GM18499 (cell line): ENCODE results near the gene SLC35B4.

ENCODE experiments used
- ATAC-seq: cut with Tn5 transposase; IDR thresholded peaks from one replicate; pipeline ENCODE4 v1.9.1; 2021; ENCODE audit warnings: moderate number of reproducible peaks; ENCODE audit not compliant: insufficient read depth, unreplicated experiment

SLC35B4 gene

DNA sequence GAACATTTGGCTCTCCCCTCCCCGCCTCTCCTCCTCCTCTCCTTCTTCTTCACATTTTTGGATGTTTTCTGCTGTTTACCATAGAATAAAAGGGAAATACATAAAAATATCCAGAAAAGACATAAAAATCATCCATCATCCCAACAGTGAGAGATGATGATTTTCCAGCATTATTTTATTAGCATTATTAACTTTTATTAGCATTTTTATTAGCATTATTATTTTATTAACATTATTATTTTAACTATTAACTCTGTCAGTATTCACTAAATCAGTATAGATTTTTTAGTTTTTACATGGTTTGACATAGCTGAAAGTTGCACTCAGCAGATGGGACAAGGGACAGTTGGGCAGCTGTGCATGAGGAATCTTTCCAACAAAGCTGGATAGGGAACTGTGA, 16.2 kb upstream of the SLC35B4 start:
- no peak for ATAC-seq

GRCh38 chr7:134331393-134331792, 14.7 kb upstream of the SLC35B4 start:
- ATAC-seq: no peak

DNA sequence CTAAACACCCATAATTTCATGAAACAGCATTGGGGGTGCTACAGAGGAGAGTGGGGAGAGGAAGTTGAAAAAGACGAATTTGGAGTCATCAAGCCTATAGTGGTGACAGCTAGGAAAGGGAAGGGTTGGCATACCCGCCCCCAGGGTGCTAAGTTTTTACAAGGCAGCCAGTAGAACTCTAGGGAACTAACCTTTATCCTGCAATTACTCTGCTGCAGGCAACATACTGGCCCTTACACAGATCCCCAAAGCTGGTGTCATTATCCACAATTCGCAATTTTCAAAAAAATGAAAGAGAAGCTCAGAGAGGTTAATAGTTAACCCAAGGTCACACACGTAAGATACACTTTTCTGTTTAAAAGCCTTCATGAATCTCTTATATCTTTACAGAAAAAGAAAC, 14.2 kb upstream of the SLC35B4 start:
- no peak for ATAC-seq

- ATAC-seq: no peak
Observed at GRCh38 chr7:134329614-134330346, 13.1 kb upstream of the SLC35B4 start.

DNA sequence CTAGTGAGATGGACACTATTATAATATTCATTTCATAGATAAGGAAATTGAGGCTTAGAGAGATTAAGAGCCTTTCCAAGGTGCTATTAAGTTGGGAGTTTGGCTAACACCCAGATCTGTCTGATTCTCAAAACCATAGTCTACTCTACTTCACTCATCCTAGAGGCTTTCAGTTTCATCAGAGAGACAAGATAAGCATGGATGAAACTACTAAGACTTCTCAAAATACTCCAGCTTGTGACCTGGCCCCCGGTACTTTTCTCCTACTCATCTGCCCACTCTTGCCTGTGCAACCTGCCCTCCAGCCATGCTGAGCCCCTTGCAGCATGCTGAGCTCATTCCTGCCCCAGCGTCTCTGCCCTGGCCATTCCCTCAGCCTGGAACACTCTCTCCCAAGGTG, 12.2 kb upstream of the SLC35B4 start:
- ATAC-seq: no peak

DNA sequence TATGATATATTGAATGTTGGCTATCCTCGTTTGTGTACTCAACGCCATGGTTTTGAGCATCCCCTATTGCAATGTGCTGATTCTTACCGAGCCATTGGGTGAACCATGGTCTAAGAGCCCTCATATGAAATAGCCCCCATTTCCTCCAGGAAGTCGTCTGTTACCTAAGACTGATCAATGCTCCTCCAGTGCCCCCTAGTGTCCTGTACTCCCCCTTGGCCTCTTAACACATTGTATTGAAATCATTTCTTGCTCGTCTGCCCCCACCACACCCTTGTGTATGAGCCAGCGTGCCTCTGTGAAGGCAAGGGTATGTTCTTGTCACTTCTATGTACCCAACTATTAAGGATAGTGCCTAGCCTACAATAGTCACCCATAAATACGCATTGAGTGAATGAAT, 11.2 kb upstream of the SLC35B4 start:
- no peak for ATAC-seq

DNA sequence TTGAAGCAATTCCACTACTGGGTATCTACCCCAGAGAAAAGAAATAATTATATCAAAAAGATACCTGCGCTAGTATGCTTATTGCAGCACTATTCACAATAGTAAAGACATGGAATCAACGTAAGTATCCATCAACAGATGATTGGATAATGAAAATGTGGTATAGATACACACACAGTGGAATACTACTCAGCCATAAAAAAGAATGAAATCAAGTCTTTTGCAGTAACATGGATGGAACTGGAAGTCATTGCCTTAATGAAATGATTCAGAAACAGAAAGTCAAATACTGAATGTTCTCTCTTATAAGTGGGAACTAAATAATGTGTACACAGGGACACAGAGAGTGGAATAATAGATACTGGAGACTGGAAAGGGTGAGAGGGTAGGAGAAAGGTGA, 7.4 kb upstream of the SLC35B4 start:
- no peak for ATAC-seq

- ATAC-seq: no peak
Observed at GRCh38 chr7:134320201-134320600, 3.5 kb upstream of the SLC35B4 start.

GRCh38 chr7:134318443-134318842, 1.7 kb upstream of the SLC35B4 start:
- no peak for ATAC-seq

DNA sequence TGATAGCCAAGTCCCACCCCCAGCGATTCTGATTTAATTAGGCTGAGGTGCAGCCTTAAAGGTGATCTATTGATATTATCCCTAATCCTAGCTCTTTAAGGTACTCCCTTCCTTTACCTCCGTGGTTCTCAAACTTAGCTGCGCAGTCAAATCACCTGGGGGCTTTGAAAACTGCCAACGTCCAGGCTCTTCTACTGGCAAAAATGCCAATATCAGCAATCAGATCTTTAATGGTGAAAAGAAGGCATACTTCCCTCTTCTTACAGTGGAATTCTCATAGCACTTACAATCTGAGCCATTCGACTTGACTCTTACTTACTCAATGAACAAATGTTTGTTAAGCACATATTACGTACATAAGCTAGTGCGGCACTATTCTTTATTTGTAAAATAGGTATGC, 704 bp upstream of the SLC35B4 start:
- ATAC-seq: no peak

DNA sequence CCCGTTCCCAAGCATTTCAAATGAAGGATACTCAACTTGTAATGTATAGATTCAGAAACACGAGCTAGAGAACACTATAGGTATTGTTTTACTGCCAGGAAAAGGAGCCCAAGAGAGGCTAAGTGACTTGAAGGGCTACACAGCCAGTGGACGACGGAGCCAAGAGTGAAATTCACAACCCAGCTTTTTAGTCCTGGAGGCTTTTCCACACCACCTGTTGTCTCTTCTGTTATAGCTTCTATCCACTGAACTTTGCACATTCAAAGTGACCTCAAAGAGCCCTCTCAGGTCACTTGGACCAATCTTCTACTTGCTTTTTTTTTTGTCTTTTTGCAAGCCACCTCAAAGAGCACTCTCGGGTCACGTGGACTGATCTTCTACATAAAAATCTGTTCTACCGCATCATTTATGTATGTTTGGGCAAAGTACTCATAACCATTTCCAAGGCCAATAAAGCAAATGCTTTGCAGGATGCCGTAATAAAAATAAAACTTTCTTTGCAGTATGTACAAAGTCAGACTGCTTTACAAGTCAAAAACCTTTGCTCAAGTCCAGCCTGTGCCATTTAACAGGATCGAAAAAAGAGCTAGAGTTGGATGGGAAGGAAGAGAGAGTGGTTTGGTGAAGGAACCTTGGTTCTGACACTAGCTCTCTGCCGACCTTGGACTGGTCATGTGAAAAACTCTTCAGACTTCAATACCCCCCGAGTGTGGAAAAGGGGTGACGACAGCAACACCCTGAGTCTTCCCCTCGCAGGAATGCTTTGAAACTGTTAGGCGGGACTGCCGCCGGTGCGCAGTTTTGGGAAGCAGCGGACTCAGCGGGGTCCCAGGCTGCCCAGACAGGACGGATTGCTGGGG, 821 bp downstream of the SLC35B4 start:
- ATAC-seq: no peak

DNA sequence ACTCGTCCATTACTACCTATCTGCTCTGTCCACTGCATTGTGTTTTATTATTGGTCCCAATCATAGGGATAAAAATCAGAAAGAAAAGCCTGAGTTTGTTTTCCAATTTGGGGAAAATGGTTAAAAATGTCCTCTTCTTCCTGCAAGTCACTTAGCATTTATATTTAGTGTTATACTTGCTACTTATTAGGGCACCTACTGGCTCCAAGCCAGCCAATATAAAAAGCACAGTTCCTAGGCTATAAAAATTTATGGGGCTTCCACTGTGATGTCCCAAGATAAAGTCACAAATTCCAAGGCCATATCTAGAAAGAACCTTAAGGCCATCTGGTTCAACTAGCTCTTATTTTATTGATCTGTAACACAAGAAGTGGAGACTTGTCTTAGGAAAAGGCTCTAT, 3.2 kb downstream of the SLC35B4 start:
- no peak for ATAC-seq

DNA sequence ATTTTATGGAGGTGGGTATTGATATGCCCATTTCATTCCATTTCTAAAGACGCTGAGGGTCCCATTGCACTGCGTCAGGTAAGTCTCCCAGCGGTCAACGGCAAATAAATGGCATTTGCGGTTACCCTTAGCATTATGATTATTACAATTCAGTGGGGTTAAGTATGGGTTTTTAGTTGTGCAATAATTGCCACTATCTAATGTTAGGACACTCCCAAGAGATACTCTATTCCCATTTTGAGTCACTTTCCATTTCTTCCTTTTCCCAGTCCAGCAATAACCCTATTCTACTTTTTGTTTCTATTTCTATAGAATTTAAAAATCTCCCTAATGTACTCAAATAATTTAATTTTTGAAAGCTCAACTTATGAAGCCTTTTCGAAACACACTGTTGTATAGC, 4.0 kb downstream of the SLC35B4 start:
- no peak for ATAC-seq

DNA sequence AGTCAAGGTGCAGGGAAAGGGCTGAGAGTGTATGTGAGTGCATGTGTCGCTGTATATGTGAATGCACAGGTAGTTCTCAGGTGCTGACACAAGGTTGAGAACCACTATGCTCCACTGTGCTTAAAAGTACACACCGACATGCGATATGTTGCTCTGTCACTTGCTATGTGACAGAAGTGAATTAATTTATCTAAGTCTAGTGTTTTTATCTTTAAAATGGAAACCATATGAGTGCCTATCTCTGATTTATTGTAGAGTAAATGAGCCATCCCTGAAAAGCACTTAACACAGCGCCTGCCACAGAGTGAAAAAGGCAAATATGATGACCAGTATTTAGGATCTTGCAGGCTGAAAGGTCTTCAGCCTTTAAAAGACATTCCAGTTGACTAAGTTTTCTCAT, 4.9 kb downstream of the SLC35B4 start:
- ATAC-seq: no peak

DNA sequence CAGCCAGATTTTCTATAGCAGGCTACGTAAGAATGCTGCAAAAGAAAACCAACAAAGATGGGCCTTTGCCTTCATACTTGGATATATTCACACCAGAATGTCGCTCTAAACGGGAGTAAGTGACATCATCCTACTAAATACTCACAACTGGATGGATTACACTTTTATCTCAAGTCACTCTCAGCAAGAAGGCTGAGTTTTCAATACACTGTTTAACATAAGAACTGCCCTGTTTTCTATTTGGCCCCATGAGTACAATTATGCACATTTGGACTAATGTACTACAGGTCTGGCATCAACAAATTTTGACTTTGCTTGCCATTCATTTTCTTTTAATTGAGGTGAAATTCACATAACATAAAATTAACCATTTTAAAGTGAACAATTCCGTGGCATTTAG, 8.2 kb downstream of the SLC35B4 start:
- ATAC-seq: no peak

GRCh38 chr7:134307320-134307719, 9.4 kb downstream of the SLC35B4 start:
- no peak for ATAC-seq

DNA sequence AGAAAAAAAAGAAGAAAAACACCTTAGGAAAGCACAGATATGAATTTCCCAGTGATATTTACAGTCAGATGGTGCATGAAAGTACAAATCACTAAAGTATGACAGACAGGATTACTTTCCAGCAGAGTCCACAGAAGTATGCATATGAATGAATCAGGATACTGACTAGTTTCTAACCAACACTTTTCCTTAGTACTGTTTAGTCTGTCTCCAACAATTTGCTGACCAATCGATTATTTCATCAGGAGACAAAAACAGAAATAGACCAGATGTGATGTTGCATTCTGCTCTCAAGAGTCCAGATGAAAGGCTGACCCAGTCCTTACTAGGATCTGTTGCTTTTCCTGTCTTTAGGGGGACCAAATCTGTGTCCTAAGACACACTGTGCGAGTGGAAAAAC, 14.6 kb downstream of the SLC35B4 start:
- ATAC-seq: no peak

DNA sequence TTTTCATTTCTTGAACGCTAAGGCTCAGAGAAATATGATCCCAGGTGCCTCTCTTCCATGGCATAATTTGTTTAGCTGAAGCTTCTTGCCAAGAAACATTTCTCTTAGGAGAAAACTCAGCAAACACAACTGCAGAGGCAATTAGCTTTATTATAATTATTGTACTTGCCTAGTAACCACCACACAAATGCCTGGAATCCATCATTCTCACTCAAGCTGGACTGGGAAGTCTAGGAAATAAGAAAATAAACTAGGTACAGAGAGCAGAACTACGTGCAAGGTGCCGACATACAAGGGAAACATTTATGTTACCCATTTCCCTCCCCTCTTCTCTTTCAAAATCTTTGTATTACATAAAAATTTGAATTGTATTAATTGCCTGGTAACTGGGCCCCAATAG, 15.1 kb downstream of the SLC35B4 start:
- ATAC-seq: no peak

DNA sequence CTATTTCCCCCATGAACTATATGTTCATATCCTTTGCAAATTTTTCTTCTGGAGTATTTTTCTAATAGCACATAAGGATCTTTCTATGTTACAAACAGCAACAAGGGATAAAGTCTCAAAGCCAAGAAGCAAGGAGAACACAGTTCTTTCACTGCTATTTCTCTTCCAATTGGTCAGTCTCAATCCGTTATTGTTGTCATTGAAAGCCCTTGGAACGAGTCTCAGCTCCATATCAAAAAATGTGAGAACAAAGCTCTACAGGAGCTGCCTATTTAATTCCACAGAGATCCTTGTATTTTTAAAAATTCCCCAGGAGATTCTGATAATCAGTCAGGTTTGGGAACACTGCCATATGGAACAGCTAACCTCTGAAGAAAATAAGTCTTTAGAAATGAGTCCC, 15.7 kb downstream of the SLC35B4 start:
- ATAC-seq: no peak

GRCh38 chr7:134298902-134299683, 17.6 kb downstream of the SLC35B4 start:
- ATAC-seq: no peak

- ATAC-seq: no peak
Observed at GRCh38 chr7:134297489-134297888, 19.2 kb downstream of the SLC35B4 start.
